Measurements from ENCODE around the gene VIM.

The VIM gene
- 462 to 3,153 (median 837) reads per million in 3 experiments for total RNA-seq

GRCh38 chr10:17228091-17229015 lies at the start of gene VIM:
VIM (plus strand) TSS chr10:17228241; CDS start chr10:17229423, 1,182 bp downstream.
- DNase-seq, result peak; percentile 81

DNA sequence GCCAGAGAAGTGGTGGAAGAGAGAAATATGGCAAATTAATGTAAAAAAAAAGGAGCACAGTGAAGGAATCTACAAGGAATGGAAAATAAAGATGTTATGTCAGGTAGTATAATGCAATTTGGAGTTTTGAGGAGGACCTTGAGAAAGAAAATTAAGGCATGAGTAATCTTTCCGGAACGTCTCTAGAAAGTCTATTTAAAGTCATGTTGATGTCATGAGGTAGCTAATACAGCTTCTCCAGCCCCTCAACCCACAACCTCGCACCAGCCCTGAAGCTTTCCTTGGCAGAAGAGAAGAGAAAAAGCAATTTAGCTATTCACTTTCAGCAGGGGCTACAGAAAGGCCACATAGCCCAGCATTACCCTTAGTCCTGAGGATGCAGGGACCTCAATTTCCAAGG lies 49.0 kb upstream of the VIM start:
- DNase-seq, result no peak

DNA sequence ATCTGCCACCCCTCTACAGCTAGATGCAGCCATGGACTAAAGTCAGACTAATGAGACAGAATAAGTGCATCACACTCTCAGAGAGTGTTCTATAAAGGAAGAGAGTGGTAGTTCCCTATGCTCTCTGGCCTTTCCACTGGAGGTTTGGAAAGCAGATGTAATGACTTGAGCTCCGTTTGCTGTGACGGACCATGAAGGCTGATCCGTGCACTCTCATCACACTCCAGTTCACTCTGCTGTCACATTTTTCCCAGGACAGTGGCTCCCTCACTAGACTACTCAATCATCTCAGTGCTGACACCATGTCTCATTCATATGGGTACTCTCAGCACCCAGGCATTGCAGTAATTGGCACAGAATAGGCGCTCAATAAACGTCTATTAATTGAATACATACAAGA lies 46.9 kb upstream of the VIM start:
- no peak for DNase-seq

DNA sequence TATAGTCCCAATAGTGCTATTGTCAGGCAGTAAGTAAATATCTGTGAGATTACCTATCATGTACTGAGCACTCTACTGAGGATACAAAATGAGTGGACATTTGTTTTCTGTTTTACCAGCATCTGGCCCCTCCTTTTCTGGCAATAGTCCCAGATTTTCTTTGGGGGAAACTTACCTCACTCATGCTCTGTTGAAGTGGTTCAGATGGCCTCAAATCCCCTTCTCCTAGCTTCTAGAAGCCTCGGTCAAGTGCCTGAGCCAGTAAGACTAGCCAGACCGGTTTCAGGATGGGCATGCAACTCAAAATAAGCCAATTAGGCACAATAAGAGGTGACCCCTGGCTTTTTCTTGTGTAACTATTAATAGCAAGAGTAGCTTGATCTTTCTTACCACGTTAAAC lies 46.3 kb upstream of the VIM start:
- DNase-seq, result no peak

DNA sequence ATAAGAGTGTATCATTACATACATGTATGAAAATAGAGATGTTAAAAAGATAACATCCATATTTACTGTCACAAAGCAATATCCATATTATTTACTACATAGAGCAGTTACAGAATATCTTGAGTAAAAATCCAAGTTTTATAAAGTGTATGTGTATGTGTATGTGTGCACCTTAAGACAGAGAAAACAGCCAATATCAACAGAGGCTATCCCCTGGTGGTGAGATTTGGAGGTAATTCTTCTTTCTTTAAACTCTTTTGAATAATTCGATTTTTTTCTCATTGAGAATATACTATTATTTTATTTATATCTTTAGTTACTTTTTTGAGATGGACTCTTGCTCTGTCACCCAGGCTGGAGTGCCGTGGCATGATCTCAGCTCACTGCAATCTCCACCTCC lies 44.9 kb upstream of the VIM start:
- DNase-seq, result no peak

DNA sequence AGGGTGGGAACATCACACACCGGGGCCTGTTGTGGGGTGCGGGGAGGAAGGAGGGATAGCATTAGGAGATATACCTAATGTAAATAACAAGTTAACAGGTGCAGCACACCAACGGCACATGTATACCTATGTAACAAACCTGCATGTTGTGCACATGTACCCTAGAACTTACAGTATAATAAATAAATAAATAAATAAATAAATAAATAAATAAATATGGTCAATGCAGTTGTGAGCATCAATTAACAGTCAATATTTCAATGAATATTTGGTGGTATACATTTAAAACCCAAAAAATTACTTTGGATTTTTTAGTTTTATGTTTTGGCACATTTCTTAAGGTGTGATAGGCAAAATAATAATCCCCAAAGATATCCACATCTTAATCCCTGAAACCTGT lies 42.2 kb upstream of the VIM start:
- no peak for DNase-seq

GRCh38 chr10:17188644-17189172 lies 39.3 kb upstream of the VIM start:
- no peak for DNase-seq

DNA sequence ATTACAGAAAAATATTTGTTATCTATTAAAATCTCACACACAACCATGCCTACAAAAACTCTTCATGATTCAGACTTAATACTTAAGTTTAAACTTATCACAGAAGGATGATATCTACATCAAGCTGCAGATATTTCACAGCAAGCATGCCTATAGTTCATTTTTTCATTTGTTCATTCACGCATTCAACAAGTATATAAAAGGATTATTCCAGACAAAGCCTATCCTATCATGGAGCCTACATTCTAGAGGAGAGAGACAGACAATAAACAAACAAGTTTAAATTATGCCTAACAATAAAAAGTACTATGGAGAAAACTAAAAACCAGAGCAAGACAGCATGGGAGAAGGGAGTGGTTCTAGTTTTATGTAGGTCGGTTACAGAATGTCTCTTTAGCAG lies 37.4 kb upstream of the VIM start:
- DNase-seq, result no peak

DNA sequence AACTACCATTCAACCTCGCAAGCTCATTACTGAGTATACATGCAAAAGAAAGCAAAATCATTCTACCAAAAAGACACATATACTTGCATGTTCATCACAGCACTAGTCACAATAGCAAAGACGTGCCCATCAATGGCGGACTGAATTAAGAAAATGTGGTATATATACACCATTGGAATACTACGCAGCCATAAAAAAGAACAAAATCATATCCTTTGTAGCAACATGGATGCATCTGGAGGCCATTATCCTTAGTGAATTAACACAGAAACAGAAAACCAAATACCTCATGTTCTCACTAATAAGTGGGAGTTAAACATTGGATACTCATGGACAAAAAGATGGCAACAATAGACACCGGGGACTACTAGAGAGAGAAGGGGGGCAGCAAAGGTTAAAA lies 33.0 kb upstream of the VIM start:
- no peak for DNase-seq

DNA sequence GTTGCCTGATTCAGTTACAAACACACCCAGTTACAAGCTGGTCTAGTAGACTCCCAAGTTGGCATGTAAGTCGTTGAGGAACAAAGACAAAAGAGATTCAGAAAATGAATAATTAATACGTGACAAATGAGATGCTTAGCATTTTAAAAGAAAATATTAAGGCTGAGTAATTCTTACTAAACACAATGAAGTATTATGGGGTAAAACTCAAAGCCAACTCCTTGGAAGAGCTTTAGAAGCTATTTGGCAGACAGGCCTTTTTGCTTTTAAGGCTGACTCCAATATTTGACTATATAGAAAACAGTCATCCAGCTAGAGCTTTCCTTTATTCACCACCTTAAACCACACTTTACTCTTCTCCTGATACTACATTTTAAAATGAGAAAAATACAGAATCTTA lies 32.0 kb upstream of the VIM start:
- DNase-seq, result no peak

GRCh38 chr10:17196573-17196972 lies 31.5 kb upstream of the VIM start:
- DNase-seq, result no peak

- no peak for DNase-seq
Observed at GRCh38 chr10:17199351-17199804, 28.7 kb upstream of the VIM start.

- peak; percentile 4 for DNase-seq
Observed at GRCh38 chr10:17200001-17200911, 27.8 kb upstream of the VIM start.

- peak; percentile 80 for DNase-seq
Observed at GRCh38 chr10:17200912-17201793, 26.9 kb upstream of the VIM start, which contains the start of gene TRDMT1. TRDMT1 (minus strand) TSS chr10:17201672; CDS start chr10:17201634, 38 bp downstream.

DNA sequence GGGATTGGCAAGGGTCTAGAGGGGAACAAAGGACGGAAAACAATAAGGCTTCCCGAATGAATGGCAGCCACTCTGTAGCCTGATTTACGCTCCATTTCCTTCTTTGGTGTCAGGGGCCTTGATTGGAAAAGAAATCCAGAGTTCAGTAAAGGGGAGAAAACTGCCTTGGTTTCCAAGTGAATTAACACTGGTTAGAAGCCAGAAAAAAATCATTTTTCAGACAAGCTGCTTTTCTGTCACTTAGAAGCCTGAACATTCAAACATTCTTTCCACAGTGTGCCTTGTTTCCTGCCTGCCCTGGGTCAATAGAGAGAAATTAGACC lies 26.3 kb upstream of the VIM start:
- DNase-seq, result no peak

- no peak for DNase-seq
Observed at GRCh38 chr10:17202506-17202905, 25.5 kb upstream of the VIM start.

DNA sequence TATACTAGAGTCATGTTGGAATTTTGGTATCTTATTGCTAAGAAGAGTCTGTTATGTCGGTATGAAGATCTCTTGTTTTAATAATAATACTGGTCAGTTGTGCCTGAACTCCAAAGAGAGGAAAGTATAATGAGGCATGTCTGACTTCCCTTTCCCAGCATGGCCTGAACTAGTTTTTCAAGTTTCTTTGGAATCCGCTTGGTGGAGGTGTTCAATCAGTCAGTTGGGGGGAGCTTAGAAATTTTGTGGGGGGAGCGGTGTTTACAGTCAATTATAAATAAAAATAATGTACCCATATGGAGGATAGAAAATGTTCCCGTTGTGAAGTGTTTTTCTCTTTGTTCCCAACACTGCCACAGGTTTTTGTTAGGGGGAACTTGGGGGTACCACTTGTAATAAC lies 25.0 kb upstream of the VIM start:
- no peak for DNase-seq

GRCh38 chr10:17203416-17203815 lies 24.6 kb upstream of the VIM start:
- no peak for DNase-seq

DNA sequence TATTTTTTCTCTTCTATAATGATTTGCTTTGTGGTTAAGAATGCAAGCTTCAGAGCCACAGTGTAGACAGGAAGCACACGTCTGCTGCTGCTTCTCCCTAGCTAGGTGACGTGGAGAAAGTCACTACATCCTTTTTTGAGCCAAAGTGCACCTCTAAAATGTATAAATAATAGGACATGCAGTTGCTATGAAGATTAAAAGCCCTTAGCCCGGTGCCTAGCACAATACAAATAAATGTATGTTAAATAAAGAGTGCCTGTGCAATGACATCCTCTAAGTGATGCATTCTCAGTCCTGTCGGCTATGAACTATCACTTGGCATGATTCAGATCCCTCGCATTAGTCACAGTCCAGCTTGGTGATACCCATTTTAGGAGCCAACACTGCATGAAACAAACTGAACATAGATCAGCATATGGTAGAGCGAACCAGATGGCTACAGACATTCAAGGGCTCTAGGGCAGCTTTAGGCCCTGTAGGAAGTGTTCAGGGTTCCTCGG lies 21.8 kb upstream of the VIM start:
- DNase-seq, result peak; percentile 78

DNA sequence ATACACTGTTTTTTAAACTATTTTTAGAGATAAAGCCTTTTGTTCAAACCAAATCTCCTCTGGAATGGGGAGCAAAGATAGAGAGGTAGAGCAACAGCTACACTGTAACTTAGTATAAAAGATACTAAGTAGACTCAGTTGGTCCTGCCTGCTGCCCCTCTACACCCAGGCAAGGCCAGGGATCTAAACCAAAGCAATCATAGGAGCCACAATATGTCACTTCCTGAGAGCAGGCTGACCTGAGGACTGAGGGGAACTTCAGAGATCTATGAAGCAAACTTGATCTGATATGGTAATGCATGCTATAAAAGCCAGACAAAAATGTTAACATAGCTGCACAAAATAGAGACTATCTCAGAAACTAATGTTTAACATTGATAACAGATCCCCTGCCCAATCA lies 19.6 kb upstream of the VIM start:
- DNase-seq, result no peak

GRCh38 chr10:17209302-17209701 lies 18.7 kb upstream of the VIM start:
- no peak for DNase-seq

DNA sequence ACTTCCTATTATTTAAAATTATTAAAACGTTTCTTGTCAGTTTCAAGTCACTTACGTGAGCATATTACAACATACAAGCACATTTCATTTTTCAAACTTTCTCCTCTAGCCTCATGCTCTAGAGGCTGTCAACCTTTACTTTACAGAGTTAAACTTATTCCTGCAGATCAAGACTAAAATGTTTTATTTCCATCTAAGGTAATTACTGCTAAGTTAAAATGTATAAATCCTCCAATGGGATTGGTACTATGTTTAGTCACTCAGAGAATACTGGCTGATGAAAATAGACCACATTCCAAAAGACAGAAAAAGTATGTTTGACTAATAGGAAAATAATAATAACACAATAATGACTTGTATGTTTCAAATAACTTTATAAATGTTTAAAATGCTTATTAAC lies 18.2 kb upstream of the VIM start:
- DNase-seq, result no peak

All from central memory CD4-positive, alpha-beta T cell (primary cell).